Measurements from ENCODE around the gene C3.

Gene C3

DNA sequence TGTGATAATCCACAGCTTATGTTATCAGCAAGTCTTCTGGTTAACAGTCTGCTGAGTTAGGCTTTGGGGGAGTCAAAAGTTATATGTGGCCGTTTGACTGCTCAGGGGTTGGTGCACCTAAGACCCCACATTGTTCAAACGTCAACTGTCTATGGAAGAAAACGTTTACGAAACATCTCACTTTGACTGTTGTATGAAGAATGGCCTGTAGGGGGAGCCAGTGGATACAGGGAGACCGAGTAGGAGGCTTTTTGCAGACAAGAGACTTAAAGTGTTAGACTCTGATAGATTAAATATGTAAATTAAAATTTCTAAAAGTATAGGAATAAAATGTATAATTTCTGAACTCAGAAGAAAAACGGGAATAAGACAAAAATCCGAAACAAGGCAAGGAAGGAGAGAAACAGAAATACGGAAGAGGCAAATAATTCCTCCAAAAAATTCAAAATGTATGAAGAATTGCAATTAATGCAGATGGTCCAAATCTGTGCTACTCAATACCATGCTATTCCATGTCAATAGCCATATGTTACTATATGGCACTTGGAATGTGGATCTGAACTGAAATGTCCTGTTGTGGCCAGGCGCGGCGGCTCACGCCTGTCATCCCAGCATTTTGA lies 88.3 kb downstream of the C3 start:
- TF ChIP-seq, protein P1, sequence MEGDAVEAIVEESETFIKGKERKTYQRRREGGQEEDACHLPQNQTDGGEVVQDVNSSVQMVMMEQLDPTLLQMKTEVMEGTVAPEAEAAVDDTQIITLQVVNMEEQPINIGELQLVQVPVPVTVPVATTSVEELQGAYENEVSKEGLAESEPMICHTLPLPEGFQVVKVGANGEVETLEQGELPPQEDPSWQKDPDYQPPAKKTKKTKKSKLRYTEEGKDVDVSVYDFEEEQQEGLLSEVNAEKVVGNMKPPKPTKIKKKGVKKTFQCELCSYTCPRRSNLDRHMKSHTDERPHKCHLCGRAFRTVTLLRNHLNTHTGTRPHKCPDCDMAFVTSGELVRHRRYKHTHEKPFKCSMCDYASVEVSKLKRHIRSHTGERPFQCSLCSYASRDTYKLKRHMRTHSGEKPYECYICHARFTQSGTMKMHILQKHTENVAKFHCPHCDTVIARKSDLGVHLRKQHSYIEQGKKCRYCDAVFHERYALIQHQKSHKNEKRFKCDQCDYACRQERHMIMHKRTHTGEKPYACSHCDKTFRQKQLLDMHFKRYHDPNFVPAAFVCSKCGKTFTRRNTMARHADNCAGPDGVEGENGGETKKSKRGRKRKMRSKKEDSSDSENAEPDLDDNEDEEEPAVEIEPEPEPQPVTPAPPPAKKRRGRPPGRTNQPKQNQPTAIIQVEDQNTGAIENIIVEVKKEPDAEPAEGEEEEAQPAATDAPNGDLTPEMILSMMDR (IDR thresholded peaks at IDR 0.05; ENCODE audit: borderline replicate concordance, control extremely low read depth, extremely low read depth, insufficient read depth, missing control alignments): peak; percentile 62
- in situ Hi-C loops (cut with MboI; ENCODE audit: low sequenced_read_pairs, unreplicated experiment): loop anchor here (10.0 kb wide), 1 partner anchor 233 kb away; no protein-coding TSS in a partner anchor
- peak; percentile 71 for DNase-seq (ENCODE audit: low spot score)
